ENCODE data around the gene ARHGAP44.

DNA sequence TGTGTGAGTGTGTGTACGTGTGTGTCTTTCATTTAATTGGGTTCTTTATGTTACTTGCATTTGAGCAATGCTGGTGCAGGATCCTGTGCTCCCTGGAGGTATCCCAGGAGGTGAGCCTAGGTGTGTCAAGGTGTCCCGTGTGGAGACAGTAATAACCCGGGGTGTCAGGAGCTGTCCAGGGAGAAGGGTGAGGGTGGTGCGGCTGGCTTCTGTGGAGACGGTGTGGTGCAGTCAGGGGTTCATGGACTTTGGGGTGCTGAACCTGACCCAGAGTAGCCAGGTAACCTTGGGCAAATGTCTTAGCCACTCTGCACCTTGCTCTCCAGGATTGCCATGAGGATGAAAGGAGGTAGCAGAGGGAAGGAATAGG lies 235.9 kb downstream of the ARHGAP44 start:
- TF ChIP-seq EP300 (IDR thresholded peaks at IDR 0.05) (no peak), POLR2A (IDR thresholded peaks at IDR 0.05) (no peak)
- TF ChIP-seq, protein P1, sequence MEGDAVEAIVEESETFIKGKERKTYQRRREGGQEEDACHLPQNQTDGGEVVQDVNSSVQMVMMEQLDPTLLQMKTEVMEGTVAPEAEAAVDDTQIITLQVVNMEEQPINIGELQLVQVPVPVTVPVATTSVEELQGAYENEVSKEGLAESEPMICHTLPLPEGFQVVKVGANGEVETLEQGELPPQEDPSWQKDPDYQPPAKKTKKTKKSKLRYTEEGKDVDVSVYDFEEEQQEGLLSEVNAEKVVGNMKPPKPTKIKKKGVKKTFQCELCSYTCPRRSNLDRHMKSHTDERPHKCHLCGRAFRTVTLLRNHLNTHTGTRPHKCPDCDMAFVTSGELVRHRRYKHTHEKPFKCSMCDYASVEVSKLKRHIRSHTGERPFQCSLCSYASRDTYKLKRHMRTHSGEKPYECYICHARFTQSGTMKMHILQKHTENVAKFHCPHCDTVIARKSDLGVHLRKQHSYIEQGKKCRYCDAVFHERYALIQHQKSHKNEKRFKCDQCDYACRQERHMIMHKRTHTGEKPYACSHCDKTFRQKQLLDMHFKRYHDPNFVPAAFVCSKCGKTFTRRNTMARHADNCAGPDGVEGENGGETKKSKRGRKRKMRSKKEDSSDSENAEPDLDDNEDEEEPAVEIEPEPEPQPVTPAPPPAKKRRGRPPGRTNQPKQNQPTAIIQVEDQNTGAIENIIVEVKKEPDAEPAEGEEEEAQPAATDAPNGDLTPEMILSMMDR (IDR thresholded peaks at IDR 0.05): no peak

All from stomach (tissue), 4 donors.